A673 (cell line): Measurements from ENCODE around the gene N4BP2. TPM values are rescaled to one million over a fixed set of nuclear protein-coding genes. Genes with fewer than 3 reads are reported as not detected.

ENCODE experiments used
- BruUV-seq: library from RNA; stranded (reverse); fragments of 400-500 nt; replicated peaks from 2 replicates; lab custom pipeline; 2021; lab: Mats Ljungman, UMichigan
- CTCF ChIA-PET: fragments of 300-600 bp; sonication (Branson Sonifier 250); formaldehyde crosslinking; loops from one replicate; lab custom pipeline; 2022; ENCODE audit warnings: antibody characterized with exemption; lab: Charles Lee
- POLR2A ChIA-PET: fragments of 300-600 bp; sonication (Branson Sonifier 250); formaldehyde crosslinking; loops from one replicate; lab custom pipeline; 2022; ENCODE audit warnings: antibody characterized with exemption; ENCODE audit not compliant: low non-redundant PET; lab: Charles Lee
- DNase-seq: peaks from one replicate; pipeline ENCODE4 v3.0.0-alpha.2; 2015; ENCODE audit warnings: low spot score
- H3K27ac ChIP-seq: fragments of 200-600 bp; sonication (generic); 2 replicates; pipeline ENCODE4 v1.5.1; 2016; ENCODE audit warnings: mixed run types, low read depth, mild to moderate bottlenecking, mixed read lengths, antibody characterized with exemption, low read length; ENCODE audit not compliant: poor library complexity, severe bottlenecking
- H3K27me3 ChIP-seq: fragments of 200-600 bp; sonication (generic); replicated peaks from 2 replicates; pipeline ENCODE4 v1.6.1; 2017; ENCODE audit warnings: mixed run types, low read depth, mild to moderate bottlenecking, mixed read lengths, antibody characterized with exemption, low read length; ENCODE audit not compliant: insufficient read depth, poor library complexity
- H3K36me3 ChIP-seq: fragments of 200-600 bp; sonication (generic); 2 replicates; pipeline ENCODE4 v1.6.1; 2016; ENCODE audit warnings: mixed run types, mild to moderate bottlenecking, mixed read lengths, antibody characterized with exemption, low read length; ENCODE audit not compliant: insufficient read depth, poor library complexity, severe bottlenecking
- H3K4me1 ChIP-seq: fragments of 200-600 bp; sonication (generic); 2 replicates; pipeline ENCODE4 v1.6.1; 2017; ENCODE audit warnings: mixed run types, mild to moderate bottlenecking, mixed read lengths, antibody characterized with exemption, low read length; ENCODE audit not compliant: insufficient read depth, poor library complexity, severe bottlenecking
- H3K4me3 ChIP-seq: fragments of 200-600 bp; sonication (generic); 2 replicates; pipeline ENCODE4 v1.5.1; 2016; ENCODE audit warnings: low read depth, mixed run types, mild to moderate bottlenecking, mixed read lengths, low read length; ENCODE audit not compliant: poor library complexity, severe bottlenecking
- H3K9me3 ChIP-seq: fragments of 200-600 bp; sonication (generic); 2 replicates; pipeline ENCODE4 v1.6.1; 2016; ENCODE audit warnings: mixed run types, low read depth, mild to moderate bottlenecking, mixed read lengths, antibody characterized with exemption, low read length; ENCODE audit not compliant: poor library complexity, severe bottlenecking
- CTCF ChIP-seq: fragments of 300-800, 200-600 bp; sonication (generic); conservative IDR thresholded peaks from 2 replicates; pipeline ENCODE4 v1.5.1; 2017; ENCODE audit warnings: low read depth, mild to moderate bottlenecking, antibody characterized with exemption, low read length, moderate library complexity, mixed read lengths
- EZH2 ChIP-seq: fragments of 200-600 bp; sonication (generic); IDR thresholded peaks from 2 replicates; pipeline ENCODE4 v1.6.1; 2017; ENCODE audit warnings: borderline replicate concordance, low read depth, mild to moderate bottlenecking, mixed read lengths, antibody characterized with exemption, low read length; ENCODE audit not compliant: poor library complexity, severe bottlenecking
- intact Hi-C: fragments of 100-400 bp; cut with micrococcal nuclease; formaldehyde crosslinking; loops from one replicate; pipeline ENCODE4 v1.10.0; 2022; ENCODE audit not compliant: unreplicated experiment
- total RNA-seq: library from RNA; stranded (reverse); gene quantifications from 2 replicates; pipeline ENCODE4 v1.2.3, GENCODE V29; 2021

Gene N4BP2
- total RNA-seq, 1 experiment from 2014 or later, result 21.3 TPM

- Histone ChIP-seq H3K9me3 (no peaks in the 10 kb centered on the region), H3K27me3 (no peaks in the 10 kb centered on the region), H3K4me1 (no peaks in the 10 kb centered on the region), H3K36me3 (no peaks in the 10 kb centered on the region), H3K4me3 (no peak overlapping the region), H3K27ac (no peak overlapping the region)
- BruUV-seq, result no TSS peak
- ChIA-PET CTCF (no interaction called here), POLR2A (no interaction called here)
- TF ChIP-seq EZH2 (no peak), CTCF (no peak)
- intact Hi-C loops, result no loop called here
- DNase-seq, result no peak
These were observed 103.6 kb downstream of the N4BP2 start for GRCh38 chr4:40160258-40160657.

GRCh38 chr4:40164459-40164858 is 107.8 kb downstream of the N4BP2 start:
- POLR2A ChIA-PET, result no interaction called here
- no peak overlapping the region for H3K4me3 ChIP-seq
- no peaks in the 10 kb centered on the region for H3K36me3 ChIP-seq
- no peaks in the 10 kb centered on the region for H3K9me3 ChIP-seq
- H3K27me3 ChIP-seq, result no peaks in the 10 kb centered on the region
- no peak for DNase-seq
- CTCF ChIA-PET, result no interaction called here
- TF ChIP-seq CTCF (no peak), EZH2 (no peak)
- no peak overlapping the region for H3K27ac ChIP-seq
- BruUV-seq, result no TSS peak
- no peaks in the 10 kb centered on the region for H3K4me1 ChIP-seq
- intact Hi-C loops, result no loop called here

- intact Hi-C loops, result no loop called here
- no peak for DNase-seq
- no peaks in the 10 kb centered on the region for H3K27me3 ChIP-seq
- H3K4me3 ChIP-seq, result no peak overlapping the region
- no peak for TF ChIP-seq EZH2
- no peak for TF ChIP-seq CTCF
- no peaks in the 10 kb centered on the region for H3K4me1 ChIP-seq
- CTCF ChIA-PET, result no interaction called here
- POLR2A ChIA-PET, result no interaction called here
- no peaks in the 10 kb centered on the region for H3K36me3 ChIP-seq
- H3K9me3 ChIP-seq, result no peaks in the 10 kb centered on the region
- H3K27ac ChIP-seq, result no peak overlapping the region
- no TSS peak for BruUV-seq
These were observed 109.3 kb downstream of the N4BP2 start for GRCh38 chr4:40165916-40166315.
